ENCODE results near the gene BDKRB2.

The BDKRB2 gene

DNA sequence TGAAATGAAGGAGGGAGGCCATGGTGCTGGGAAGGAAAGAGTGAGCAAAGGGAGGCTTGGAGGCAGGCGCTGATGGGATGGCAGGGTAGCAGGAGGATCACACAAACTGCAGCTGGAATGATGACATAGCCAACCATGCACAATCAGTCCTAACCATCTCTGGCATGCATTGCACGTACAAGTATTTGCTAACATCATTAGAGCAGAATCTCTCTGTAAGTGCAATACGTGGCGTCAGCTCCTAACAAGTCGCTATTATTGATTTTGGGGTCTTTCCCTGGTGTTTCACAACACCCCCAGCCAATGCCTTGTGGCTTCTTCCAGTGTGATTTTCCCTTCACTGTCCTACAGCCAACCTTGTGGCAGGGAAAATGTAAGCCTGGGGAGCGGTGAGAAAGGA is 69.9 kb downstream of the BDKRB2 start:
- DNase-seq = no peak

DNA sequence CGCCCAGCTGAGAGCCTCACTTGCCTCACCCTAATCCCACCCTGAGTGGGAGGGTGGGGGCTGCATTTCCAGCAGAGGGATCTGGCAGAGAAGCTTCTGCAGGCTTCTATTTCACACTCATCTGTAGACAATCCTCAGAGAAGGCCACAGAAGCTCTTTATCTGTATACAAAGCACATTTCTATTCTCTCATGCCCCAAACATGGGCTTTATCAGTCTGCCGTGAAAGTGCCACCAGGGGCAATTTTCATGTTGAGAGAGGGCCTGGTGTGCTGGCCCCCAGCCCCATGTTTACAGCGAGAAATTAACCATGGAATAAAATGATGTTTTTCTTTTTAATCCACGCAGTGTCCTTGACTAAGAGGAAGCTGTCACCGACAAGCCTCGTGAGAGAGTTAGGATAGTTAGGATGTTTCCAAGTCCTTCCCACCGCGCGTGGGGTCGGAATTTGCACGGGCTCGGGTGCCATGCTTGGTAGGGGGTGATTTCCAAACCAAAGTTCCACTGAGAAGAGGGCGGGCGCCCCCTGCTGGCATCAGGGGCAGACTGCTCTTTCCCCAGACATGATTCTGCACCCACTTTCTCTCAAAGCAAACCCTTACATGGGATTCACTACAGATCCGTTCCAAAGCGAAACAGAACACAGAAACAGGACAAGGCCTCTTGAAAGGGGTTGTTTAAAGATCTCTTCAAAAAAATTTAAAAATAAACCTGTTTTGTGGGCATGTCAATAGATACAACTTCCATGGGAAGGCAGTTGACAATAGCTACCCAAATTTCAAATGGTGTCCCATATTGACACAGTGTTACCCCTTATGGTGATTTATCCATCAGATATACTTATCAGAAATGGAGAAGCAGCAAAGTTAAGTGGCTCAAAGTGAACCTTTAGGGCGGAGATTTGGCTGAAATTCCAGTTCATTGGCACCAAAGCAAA is 70.8 kb downstream of the BDKRB2 start:
- peak; percentile 66 to 70 for DNase-seq

DNA sequence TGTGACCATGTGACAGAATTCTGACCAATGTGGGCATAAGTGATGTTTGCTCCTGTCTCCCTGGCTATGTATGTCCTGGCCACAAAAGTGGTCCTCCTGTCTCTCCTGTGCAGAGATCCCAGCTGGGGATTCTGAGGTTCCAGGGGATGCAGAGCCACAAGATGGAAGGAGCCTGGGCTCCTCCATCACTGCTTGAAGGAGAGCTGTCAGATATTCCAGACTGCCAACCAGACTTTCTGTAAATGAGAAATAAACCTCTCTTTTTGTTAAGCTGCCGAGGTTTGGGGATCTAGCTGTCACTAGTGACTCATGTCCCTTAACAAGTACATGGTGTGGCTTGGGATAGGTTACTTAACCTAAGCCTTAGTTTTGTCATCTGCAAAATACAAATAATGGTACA is 73.3 kb downstream of the BDKRB2 start:
- no peak for DNase-seq

DNA sequence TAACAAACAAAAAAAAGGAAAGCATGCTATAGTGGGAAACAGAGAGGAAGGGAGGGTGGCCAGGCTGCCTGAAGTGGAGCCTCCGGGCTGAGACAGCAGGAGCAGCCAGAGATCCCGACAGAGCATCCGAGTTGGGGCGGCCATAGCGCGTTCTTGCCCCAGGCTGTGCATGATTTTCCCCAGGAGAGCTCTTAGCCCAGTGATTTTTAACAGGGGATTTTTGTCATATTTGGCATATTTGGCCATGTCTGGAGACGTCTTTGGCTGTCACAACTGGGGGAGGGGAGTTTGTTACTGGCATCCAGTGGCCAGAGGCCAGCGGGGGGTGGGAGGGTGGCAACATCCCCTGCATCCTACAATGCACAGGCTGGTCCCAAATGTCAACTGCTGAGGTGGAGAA is 74.9 kb downstream of the BDKRB2 start:
- DNase-seq = no peak

DNA sequence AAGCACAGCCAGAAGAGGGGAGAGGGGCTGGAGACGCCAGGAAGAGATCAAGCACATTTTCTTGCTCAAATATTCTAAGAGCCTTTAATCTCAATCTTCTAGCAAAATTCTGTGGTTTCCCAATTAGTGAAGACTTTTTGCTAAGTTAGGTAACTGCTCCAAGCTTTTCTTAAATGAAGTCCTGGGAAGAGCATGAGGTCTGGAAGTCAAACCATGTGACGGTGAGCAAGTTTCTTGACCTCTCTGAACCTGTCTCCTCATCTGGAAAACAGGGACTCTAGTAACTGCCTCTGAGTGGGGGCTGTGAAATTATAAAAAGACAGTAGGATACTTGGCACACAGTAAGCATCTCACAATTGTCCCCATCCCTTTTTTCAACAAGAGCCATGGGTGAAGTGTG is 75.5 kb downstream of the BDKRB2 start:
- DNase-seq = no peak

DNA sequence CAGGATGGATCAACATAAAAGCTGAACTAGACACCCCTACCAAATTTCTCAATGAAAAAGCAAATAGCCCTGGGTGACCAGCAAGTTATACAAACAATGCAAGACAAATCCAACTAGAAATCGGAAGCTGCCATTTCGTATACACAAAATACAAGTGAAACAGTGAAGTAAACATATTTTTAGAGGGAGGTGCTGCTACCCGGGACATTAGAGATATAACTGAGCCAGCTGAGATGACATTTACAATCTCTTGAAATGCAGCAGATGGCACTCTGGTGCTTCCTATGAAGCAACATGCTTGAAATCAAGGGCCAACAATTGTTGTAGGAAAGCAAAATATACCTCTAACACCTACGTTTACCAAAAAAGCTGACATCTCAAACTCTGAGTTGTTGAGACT is 76.8 kb downstream of the BDKRB2 start:
- DNase-seq = no peak

DNA sequence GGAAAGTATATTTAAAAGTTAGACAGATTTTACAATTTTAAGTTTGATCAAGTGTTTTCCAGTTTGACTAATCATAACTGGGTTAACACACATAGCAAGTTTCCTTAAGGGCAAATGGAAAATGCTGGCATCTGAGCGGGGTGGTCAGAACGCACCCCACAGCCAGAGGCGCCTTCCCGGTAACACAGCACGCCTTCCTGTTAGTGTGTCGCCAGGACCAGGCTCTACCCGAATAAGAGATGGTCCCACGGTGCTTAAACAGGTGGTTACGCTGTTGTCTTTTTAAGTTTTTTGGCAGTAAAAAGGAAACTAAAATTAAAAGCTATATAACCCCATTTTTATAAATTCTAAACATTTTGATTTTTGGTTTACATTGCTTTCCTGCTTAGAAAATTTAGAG is 79.4 kb downstream of the BDKRB2 start:
- no peak for DNase-seq

DNA sequence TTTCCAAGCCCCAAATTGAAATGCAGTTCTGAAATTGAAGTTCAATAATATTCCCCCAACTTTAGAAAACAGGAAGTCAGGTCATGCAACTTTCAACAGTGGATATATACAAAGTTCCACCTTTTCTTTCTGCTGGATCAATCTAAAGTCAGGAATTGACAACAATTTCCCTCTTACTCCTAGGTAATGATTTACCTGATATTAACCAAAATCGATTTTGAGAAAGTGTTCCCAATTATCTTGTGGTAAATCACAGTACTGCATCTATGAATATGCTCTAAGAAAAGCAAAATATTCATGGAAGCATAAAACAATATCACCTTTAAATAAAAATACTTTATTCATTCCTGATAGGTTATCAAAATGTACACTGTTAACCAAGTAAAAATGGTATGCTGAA is 79.8 kb downstream of the BDKRB2 start:
- no peak for DNase-seq

DNA sequence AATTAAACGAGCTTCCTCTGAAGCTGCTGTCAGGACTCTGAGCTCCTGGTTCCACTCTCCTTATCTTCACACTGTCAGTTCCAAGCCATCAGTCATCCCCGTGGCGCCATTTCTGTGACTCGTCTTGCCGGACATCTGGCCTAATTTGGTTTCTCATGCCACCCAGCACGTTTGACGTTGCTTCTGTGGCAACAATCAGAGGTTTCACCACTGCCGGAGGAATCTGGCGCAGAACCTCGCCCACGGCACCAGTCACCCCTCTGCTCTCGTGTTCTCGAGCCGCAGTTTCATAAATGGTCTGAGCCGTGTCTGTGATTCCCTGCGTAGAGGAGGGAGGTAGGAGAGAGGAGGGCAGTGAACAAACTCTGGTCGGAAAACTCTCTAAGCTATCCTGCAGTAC is 81.0 kb downstream of the BDKRB2 start:
- DNase-seq = no peak

DNA sequence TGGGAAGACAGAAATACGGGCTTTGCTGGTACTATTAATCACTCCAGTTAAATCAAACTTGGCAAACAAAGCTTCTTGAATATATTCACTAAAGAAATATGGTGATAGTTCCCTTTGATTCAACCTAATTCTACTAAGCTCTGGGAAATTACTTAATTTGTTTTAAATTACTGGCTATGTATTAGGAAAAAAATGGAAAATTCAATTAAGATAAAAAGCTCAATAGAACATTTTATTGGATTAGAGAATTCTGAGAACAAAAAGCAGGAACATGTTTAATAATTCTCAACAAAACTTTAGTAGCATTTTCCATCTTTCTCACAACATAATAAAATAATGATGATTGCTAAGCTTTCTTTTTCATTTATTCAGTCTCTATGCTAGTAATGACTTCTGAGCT is 81.6 kb downstream of the BDKRB2 start:
- DNase-seq = no peak

DNA sequence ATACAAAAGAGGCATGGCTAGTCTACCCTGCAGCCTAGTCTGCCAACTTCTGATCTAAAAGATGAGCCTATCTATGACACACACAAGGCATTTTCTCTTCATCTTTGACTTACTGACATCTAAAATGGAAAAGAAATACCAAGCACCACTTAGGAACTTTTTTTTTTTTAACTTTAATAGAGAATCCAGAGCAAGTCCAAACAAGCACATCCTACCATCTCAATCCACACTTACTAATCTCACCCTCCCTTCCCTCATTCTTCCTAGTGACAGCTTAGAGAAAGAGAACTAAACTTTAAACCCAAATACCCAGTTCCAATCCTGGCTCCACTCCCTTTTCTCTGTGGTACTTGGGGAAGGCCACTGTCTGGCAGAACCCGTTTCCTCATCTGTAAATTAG is 83.2 kb downstream of the BDKRB2 start:
- DNase-seq = no peak
